Regular cardiac myocyte (primary cell): ENCODE measurements around the gene MARVELD2. TPM values are rescaled to one million over a fixed set of nuclear protein-coding genes. Genes with fewer than 3 reads are reported as not detected.

Experiments used
- total RNA-seq: library from RNA; depleted of rRNA; stranded (reverse); fragments of >200 nt; gene quantifications from 2 replicates; pipeline ENCODE4 v1.2.3, GENCODE V29; 2014

The MARVELD2 gene
- 0.38 and 0.56 TPM in 2 replicates for total RNA-seq

GRCh38 chr5:69414885-69415583 is at the start of gene MARVELD2:
Gene MARVELD2, plus strand, starts transcription at chr5:69415116. Its CDS starts 4,270 bp downstream, at chr5:69419386.

GRCh38 chr5:69369340-69370121 is 45.4 kb upstream of the MARVELD2 start, which contains the start of the genes AK6, RAD17 and TAF9:
Gene AK6, minus strand, starts transcription at chr5:69369520. Its CDS starts 30 bp downstream, at chr5:69369490.
Gene RAD17, plus strand, starts transcription at chr5:69369818. Its CDS starts 2,391 bp downstream, at chr5:69372209.
Gene TAF9, minus strand, starts transcription at chr5:69369520. Its CDS starts 3,783 bp downstream, at chr5:69365737.

GRCh38 chr5:69492391-69492922 is 77.5 kb downstream of the MARVELD2 start, which contains the start of gene OCLN:
Gene OCLN, plus strand, starts transcription at chr5:69492790. Its CDS starts 11,455 bp downstream, at chr5:69504245.

Other genes with a start within 250 kb of the MARVELD2 start
- 40.9 and 359 TPM in 2 replicates for gene CCNB1, start 248.0 kb upstream of the MARVELD2 start, total RNA-seq
- 3.9 and 18.2 TPM in 2 replicates for gene CENPH, start 225.5 kb upstream of the MARVELD2 start, total RNA-seq
- gene CDK7, start 180.2 kb upstream of the MARVELD2 start, total RNA-seq: 74.1 and 75.7 TPM in 2 replicates
- gene CCDC125, start 82.3 kb upstream of the MARVELD2 start, total RNA-seq: 2.3 and 4.2 TPM in 2 replicates
- 26.2 and 34.7 TPM in 2 replicates for gene AK6, start 45.6 kb upstream of the MARVELD2 start, total RNA-seq
- 48.5 and 73.6 TPM in 2 replicates for gene TAF9, start 45.6 kb upstream of the MARVELD2 start, total RNA-seq
- gene RAD17, start 45.3 kb upstream of the MARVELD2 start, total RNA-seq: 14.0 and 26.5 TPM in 2 replicates
- 1.3 and 2.3 TPM in 2 replicates for gene OCLN, start 77.7 kb downstream of the MARVELD2 start, total RNA-seq
- 37.8 and 48.9 TPM in 2 replicates for gene GTF2H2C, start 145.1 kb downstream of the MARVELD2 start, total RNA-seq